ENCODE results near the gene SUOX. TPM values are rescaled to one million over a fixed set of nuclear protein-coding genes. Genes with fewer than 3 reads are reported as not detected.

SUOX gene
- total RNA-seq, 2 donors from 2014 or later: 23.6 to 49.6 TPM

DNA sequence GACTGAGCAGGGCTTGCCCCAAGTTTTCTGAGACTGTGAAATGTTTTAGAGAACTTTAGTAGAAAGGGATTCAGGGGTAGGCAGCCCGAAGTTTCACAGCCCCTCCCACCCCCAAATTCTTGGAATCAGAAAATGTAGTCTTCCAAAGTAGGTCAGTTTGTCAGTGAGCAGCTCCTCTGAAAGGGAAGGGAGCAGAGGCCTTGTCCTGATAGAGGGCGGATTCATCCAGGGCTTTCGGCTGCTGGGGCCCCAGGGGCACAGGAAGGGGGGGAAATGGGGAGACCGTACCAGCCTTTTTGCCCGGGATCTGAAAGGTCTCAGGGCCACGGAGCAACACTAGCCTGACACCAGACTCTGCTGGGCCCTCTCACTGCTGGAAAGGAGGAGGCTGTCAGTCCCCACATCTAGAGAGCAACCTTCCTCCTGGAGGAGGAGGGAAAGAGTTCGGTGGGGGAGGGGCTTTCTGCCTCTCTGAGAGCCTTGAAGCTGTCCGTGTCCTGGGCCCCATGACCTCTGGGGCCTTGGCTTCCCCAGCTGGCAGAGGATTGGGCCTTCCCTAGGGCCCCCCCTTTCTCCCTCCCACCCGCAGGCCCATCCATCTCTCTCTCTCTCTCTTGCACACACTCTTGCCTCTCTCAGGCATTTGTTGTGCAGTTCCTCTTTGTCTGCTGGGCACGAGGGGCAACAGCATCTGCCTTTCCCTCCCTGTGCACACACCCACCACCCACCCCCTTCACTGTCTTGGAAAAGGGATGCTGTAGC lies 23.5 kb downstream of the SUOX start, which contains the start of gene IKZF4:
TSS of gene IKZF4 (plus strand) at position 621 of the 762 bp plus-strand sequence. CDS start 451 bp downstream, outside the sequence.
- H3K9me3 ChIP-seq: no peaks in the 10 kb centered on the region
- H3K27ac ChIP-seq: peak within 1 kb of the TSS; percentile 41 to 47
- WGBS: 33% methylated on average over 10 of the region's 10 CpGs
- no peaks in the 10 kb centered on the region for H3K27me3 ChIP-seq (replicated peaks; ENCODE audit: insufficient read depth)
- H3K4me3 ChIP-seq: no peak within 1 kb of the TSS
- H3K36me3 ChIP-seq: no peaks in the 10 kb centered on the region
- no peaks in the 10 kb centered on the region for H3K4me1 ChIP-seq (replicated peaks)
- no peak for DNase-seq (ENCODE audit: low spot score)
- TF ChIP-seq, protein P1, sequence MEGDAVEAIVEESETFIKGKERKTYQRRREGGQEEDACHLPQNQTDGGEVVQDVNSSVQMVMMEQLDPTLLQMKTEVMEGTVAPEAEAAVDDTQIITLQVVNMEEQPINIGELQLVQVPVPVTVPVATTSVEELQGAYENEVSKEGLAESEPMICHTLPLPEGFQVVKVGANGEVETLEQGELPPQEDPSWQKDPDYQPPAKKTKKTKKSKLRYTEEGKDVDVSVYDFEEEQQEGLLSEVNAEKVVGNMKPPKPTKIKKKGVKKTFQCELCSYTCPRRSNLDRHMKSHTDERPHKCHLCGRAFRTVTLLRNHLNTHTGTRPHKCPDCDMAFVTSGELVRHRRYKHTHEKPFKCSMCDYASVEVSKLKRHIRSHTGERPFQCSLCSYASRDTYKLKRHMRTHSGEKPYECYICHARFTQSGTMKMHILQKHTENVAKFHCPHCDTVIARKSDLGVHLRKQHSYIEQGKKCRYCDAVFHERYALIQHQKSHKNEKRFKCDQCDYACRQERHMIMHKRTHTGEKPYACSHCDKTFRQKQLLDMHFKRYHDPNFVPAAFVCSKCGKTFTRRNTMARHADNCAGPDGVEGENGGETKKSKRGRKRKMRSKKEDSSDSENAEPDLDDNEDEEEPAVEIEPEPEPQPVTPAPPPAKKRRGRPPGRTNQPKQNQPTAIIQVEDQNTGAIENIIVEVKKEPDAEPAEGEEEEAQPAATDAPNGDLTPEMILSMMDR (IDR thresholded peaks at IDR 0.05): no peak
- intact Hi-C loops (cut with DNase I): no loop called here

GRCh38 chr12:56021889-56022497 lies 24.9 kb downstream of the SUOX start:
- H3K9me3 ChIP-seq: no peaks in the 10 kb centered on the region
- H3K4me1 ChIP-seq (replicated peaks): no peaks in the 10 kb centered on the region
- no peak for TF ChIP-seq POLR2A (IDR thresholded peaks at IDR 0.05)
- H3K4me3 ChIP-seq: no peak overlapping the region
- DNase-seq (ENCODE audit: low spot score): no peak
- no peaks in the 10 kb centered on the region for H3K36me3 ChIP-seq
- no peaks in the 10 kb centered on the region for H3K27me3 ChIP-seq (replicated peaks; ENCODE audit: insufficient read depth)
- peak overlapping the region in 1 of 2 donors; percentile 47 for H3K27ac ChIP-seq
- WGBS: 50% methylated on average over 2 of the region's 2 CpGs
- intact Hi-C loops (cut with DNase I): no loop called here

DNA sequence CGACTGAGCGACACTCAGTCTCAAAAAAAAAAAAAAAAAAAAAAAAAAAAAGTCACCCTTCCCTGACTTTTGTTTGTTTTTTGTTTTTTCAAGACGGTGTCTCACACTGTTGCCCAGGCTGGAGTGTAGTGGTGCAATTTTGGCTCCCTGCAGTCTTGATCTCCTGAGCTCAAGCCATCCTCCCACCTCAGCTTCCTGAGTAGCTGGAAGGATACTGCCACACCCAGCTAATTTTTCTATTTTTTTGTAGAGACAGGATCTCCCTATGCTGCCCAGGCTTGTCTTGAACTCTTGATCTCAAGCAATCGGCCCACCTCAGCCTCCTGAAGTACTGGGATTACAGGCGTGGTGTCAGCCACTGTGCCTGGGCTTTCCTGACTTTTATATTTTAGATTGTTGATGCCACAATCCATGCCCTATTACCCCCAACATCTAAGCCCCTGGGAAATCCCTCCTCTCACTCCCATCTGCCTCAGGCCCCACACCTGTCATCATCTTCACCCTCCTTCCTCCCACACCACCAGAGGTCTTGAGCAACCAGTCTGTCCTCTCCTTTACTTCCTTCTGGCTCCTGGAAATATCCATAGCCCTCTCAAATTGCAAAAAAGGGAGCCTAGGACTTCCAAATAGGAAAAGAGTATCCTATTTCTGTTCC lies 31.6 kb downstream of the SUOX start:
- Histone ChIP-seq H3K4me1 (replicated peaks) (peaks cover 4% of the 10 kb centered on the region), H3K9me3 (no peaks in the 10 kb centered on the region), H3K4me3 (no peak overlapping the region), H3K36me3 (no peaks in the 10 kb centered on the region), H3K27me3 (replicated peaks; ENCODE audit: insufficient read depth) (no peaks in the 10 kb centered on the region), H3K27ac (peak overlapping the region; percentile 3 to 39)
- WGBS: 44% methylated on average over 5 of the region's 5 CpGs
- intact Hi-C loops (cut with DNase I): no loop called here
- no peak for DNase-seq (ENCODE audit: low spot score)
- TF ChIP-seq POLR2AphosphoS5 (IDR thresholded peaks at IDR 0.05) (no peak), POLR2A (IDR thresholded peaks at IDR 0.05) (no peak)
- TF ChIP-seq, protein P1 (IDR thresholded peaks at IDR 0.05): no peak

GRCh38 chr12:56029166-56029519 lies 32.1 kb downstream of the SUOX start:
- Histone ChIP-seq H3K9me3 (no peaks in the 10 kb centered on the region), H3K4me1 (replicated peaks) (peaks cover 4% of the 10 kb centered on the region), H3K27me3 (replicated peaks; ENCODE audit: insufficient read depth) (no peaks in the 10 kb centered on the region), H3K27ac (peak overlapping the region; percentile 3 to 39), H3K4me3 (no peak overlapping the region), H3K36me3 (no peaks in the 10 kb centered on the region)
- no peak for TF ChIP-seq POLR2A (IDR thresholded peaks at IDR 0.05)
- TF ChIP-seq, protein P1 (IDR thresholded peaks at IDR 0.05): no peak
- no peak for TF ChIP-seq POLR2AphosphoS5 (IDR thresholded peaks at IDR 0.05)
- no peak for DNase-seq (ENCODE audit: low spot score)
- intact Hi-C loops (cut with DNase I): no loop called here

DNA sequence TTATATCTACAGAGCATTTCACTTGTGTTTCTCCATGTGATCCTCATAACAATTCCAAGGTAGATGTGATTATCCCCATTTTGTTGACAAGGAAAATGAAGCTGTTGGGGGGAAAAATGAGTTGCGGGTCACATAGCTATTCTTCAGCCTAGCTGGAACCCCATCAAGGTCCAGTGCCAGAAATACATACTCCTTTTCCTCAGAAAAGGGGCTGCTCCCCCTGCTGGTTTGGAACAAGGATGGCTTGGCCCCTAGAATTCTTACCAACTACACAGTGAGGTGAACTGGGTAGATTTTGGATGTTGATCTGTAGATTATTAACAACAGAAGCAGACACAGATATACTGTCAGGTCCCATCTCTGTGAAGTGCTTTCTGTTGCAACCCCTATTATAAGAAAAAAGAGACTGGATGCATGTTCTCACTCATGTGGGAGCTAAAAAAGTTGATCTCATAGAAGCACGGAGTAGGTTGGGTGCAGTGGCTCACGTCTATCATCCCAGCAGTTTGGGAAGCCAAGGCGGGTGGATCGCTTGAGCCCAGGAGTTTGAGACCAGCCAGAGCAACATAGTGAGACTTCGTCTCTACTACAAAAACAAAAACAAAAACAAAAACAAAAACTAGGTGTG lies 32.7 kb downstream of the SUOX start:
- H3K4me1 ChIP-seq (replicated peaks): peaks cover 4% of the 10 kb centered on the region
- H3K36me3 ChIP-seq: no peaks in the 10 kb centered on the region
- peak; percentile 27 for DNase-seq (ENCODE audit: low spot score)
- 78% methylated on average over 6 of the region's 6 CpGs for WGBS
- no peaks in the 10 kb centered on the region for H3K27me3 ChIP-seq (replicated peaks; ENCODE audit: insufficient read depth)
- no peak overlapping the region for H3K4me3 ChIP-seq
- intact Hi-C loops (cut with DNase I): loop anchor here (5.0 kb wide), 1 partner anchor 37 kb away; no protein-coding TSS in a partner anchor
- H3K9me3 ChIP-seq: no peaks in the 10 kb centered on the region
- peak overlapping the region in 1 of 2 donors; percentile 39 for H3K27ac ChIP-seq
- TF ChIP-seq, protein P1 (IDR thresholded peaks at IDR 0.05): peak in 3 of 4 experiments; percentile 60 to 70 (median 68)
- TF ChIP-seq POLR2A (IDR thresholded peaks at IDR 0.05): no peak
- TF ChIP-seq POLR2AphosphoS5 (IDR thresholded peaks at IDR 0.05): peak; percentile 36

All from prostate gland (tissue), 2 donors.